IMR-90 (cell line): ENCODE data around the gene PCNX4. TPM values are rescaled to one million over a fixed set of nuclear protein-coding genes. Genes with fewer than 3 reads are reported as not detected.

Source experiments
- ATAC-seq: fragments of 200-7000 bp; cut with Tn5 transposase; 2 replicates; pipeline ENCODE4 v1.9.1; 2020; ENCODE audit warnings: low read depth, mild to moderate bottlenecking, moderate library complexity
- BruUV-seq: library from RNA; stranded (reverse); fragments of 400-500 nt; replicated peaks from 2 replicates; lab custom pipeline; 2021; lab: Mats Ljungman, UMichigan
- CTCF ChIA-PET: fragments of 300-600 bp; formaldehyde crosslinking; extraction: SDS; loops from one replicate; lab custom pipeline; 2021; ENCODE audit warnings: antibody characterized with exemption; lab: Yijun Ruan, JAX
- POLR2A ChIA-PET: fragments of 300-600 bp; sonication (Branson Sonifier 250); formaldehyde crosslinking; loops from one replicate; lab custom pipeline; 2022; ENCODE audit warnings: antibody characterized with exemption; ENCODE audit not compliant: unreplicated experiment; lab: Charles Lee
- DNase-seq: peaks from one replicate; pipeline ENCODE4 v3.0.0; 2013
- H2AFZ ChIP-seq: replicated peaks from 2 replicates; pipeline ENCODE3; 2013; ENCODE audit warnings: low read length, mild to moderate bottlenecking; ENCODE audit not compliant: poor library complexity
- H2AK5ac ChIP-seq: 2 replicates; pipeline ENCODE4 v1.6.1; 2013; ENCODE audit warnings: low read depth, low read length, inconsistent platforms
- H2AK9ac ChIP-seq: replicated peaks from 2 replicates; pipeline ENCODE3; 2013; ENCODE audit warnings: mild to moderate bottlenecking, low read depth, low read length, moderate library complexity; ENCODE audit not compliant: poor library complexity
- H2BK120ac ChIP-seq: 2 replicates; pipeline ENCODE4 v1.6.1; 2013; ENCODE audit warnings: low read depth, low read length, inconsistent platforms
- H2BK15ac ChIP-seq: 3 replicates; pipeline ENCODE4 v1.6.1; 2013; ENCODE audit warnings: low read depth, low read length, inconsistent platforms
- H2BK20ac ChIP-seq: 2 replicates; pipeline ENCODE4 v1.6.1; 2013; ENCODE audit warnings: low read depth, mild to moderate bottlenecking, inconsistent platforms, low read length, moderate library complexity
- H2BK5ac ChIP-seq: 2 replicates; pipeline ENCODE4 v1.6.1; 2013; ENCODE audit warnings: mild to moderate bottlenecking, low read depth, low read length, inconsistent platforms; ENCODE audit not compliant: poor library complexity, severe bottlenecking
- H3K14ac ChIP-seq: replicated peaks from 2 replicates; pipeline ENCODE4 v1.6.1; 2013; ENCODE audit warnings: low read depth, low read length, inconsistent platforms
- H3K18ac ChIP-seq: 2 replicates; pipeline ENCODE4 v1.6.1; 2013; ENCODE audit warnings: low read depth, low read length, control low read depth
- H3K23ac ChIP-seq: 2 replicates; pipeline ENCODE4 v1.6.1; 2013; ENCODE audit warnings: low read depth, low read length, inconsistent platforms
- H3K27ac ChIP-seq: 2 replicates; pipeline ENCODE4 v1.5.1; 2013; ENCODE audit warnings: mild to moderate bottlenecking, control low read depth, low read length; ENCODE audit not compliant: insufficient read depth
- H3K27me3 ChIP-seq: 2 replicates; pipeline ENCODE4 v1.6.1; 2013; ENCODE audit warnings: low read length; ENCODE audit not compliant: control insufficient read depth, insufficient read depth
- H3K36me3 ChIP-seq: 2 replicates; pipeline ENCODE4 v1.6.1; 2013; ENCODE audit warnings: low read length, mixed read lengths; ENCODE audit not compliant: control insufficient read depth, insufficient read depth
- H3K4ac ChIP-seq: 2 replicates; pipeline ENCODE4 v1.6.1; 2013; ENCODE audit warnings: low read depth, low read length, inconsistent platforms
- H3K4me1 ChIP-seq: 2 replicates; pipeline ENCODE4 v1.6.1; 2013; ENCODE audit warnings: low read length, mixed read lengths; ENCODE audit not compliant: control insufficient read depth, insufficient read depth
- H3K4me2 ChIP-seq: 2 replicates; pipeline ENCODE4 v1.6.1; 2013; ENCODE audit warnings: low read depth, mild to moderate bottlenecking, control low read depth, low read length, moderate library complexity
- H3K4me3 ChIP-seq: 2 replicates; pipeline ENCODE4 v1.5.1; 2013; ENCODE audit warnings: low read depth, mild to moderate bottlenecking, control low read depth, low read length, moderate library complexity; ENCODE audit not compliant: insufficient read depth
- H3K56ac ChIP-seq: 2 replicates; pipeline ENCODE4 v1.6.1; 2013; ENCODE audit warnings: low read length, inconsistent platforms; ENCODE audit not compliant: insufficient read depth; ENCODE audit errors: extremely low read depth
- H3K79me1 ChIP-seq, 2 experiments: 2 replicates each; pipeline ENCODE4 v1.6.1; 2013; ENCODE audit warnings: low read length in 2 of 2, inconsistent platforms in 1 of 2, low read depth in 1 of 2
- H3K9ac ChIP-seq: 2 replicates; pipeline ENCODE4 v1.6.1; 2013; ENCODE audit warnings: low read depth, low read length, control low read depth
- H3K9me1 ChIP-seq: 2 replicates; pipeline ENCODE4 v1.6.1; 2013; ENCODE audit warnings: low read length, inconsistent platforms; ENCODE audit not compliant: insufficient read depth
- H3K9me3 ChIP-seq: 2 replicates; pipeline ENCODE4 v1.6.1; 2013; ENCODE audit warnings: low read length; ENCODE audit not compliant: control insufficient read depth, insufficient read depth
- H4K20me1 ChIP-seq: 2 replicates; pipeline ENCODE4 v1.6.1; 2013; ENCODE audit warnings: low read length, inconsistent platforms; ENCODE audit not compliant: insufficient read depth
- H4K5ac ChIP-seq: 2 replicates; pipeline ENCODE4 v1.6.1; 2013; ENCODE audit warnings: mild to moderate bottlenecking, low read depth, low read length, control low read depth
- H4K8ac ChIP-seq, 2 experiments: 2 replicates each; pipeline ENCODE4 v1.6.1; 2013; ENCODE audit warnings: low read depth in 2 of 2, low read length in 2 of 2, control low read depth in 1 of 2, inconsistent platforms in 1 of 2
- H4K91ac ChIP-seq: 2 replicates; pipeline ENCODE4 v1.6.1; 2013; ENCODE audit warnings: low read depth, low read length, inconsistent platforms; ENCODE audit not compliant: insufficient read depth
- CEBPB ChIP-seq: IDR thresholded peaks from 2 replicates; pipeline ENCODE4 v1.6.1; 2012; ENCODE audit warnings: low read depth, low read length, improper control_type of control experiment
- CHD1 ChIP-seq: IDR thresholded peaks from 2 replicates; pipeline ENCODE4 v1.6.1; 2012; ENCODE audit warnings: low read depth, low read length, improper control_type of control experiment
- CTCF ChIP-seq: conservative IDR thresholded peaks from 2 replicates; pipeline ENCODE4 v1.5.1; 2012; ENCODE audit warnings: mild to moderate bottlenecking, low read depth, low read length, improper control_type of control experiment
- ELK1 ChIP-seq: fragments of 150-350 bp; IDR thresholded peaks from 2 replicates; pipeline ENCODE4 v1.6.1; 2016; ENCODE audit warnings: low read depth, mild to moderate bottlenecking, low read length, moderate library complexity, borderline replicate concordance
- MAFK ChIP-seq: IDR thresholded peaks from 2 replicates; pipeline ENCODE4 v1.6.1; 2012; ENCODE audit warnings: low read depth, low read length, improper control_type of control experiment
- MXI1 ChIP-seq: IDR thresholded peaks from 2 replicates; pipeline ENCODE4 v1.6.1; 2012; ENCODE audit warnings: low read depth, mild to moderate bottlenecking, low read length, moderate library complexity, borderline replicate concordance
- NFE2L2 ChIP-seq: fragments of 150-350 bp; IDR thresholded peaks from 2 replicates; pipeline ENCODE4 v1.6.1; 2016; ENCODE audit warnings: low read depth, mild to moderate bottlenecking, low read length
- RAD21 ChIP-seq: IDR thresholded peaks from 2 replicates; pipeline ENCODE4 v1.6.1; 2012; ENCODE audit warnings: low read length, improper control_type of control experiment
- RCOR1 ChIP-seq: IDR thresholded peaks from 2 replicates; pipeline ENCODE4 v1.6.1; 2012; ENCODE audit warnings: mild to moderate bottlenecking, low read length, improper control_type of control experiment; ENCODE audit not compliant: insufficient replicate concordance
- RFX5 ChIP-seq: IDR thresholded peaks from 2 replicates; pipeline ENCODE4 v1.8.0; 2012; ENCODE audit warnings: low read depth, mild to moderate bottlenecking, low read length, moderate library complexity
- dilution Hi-C: fragments of 300-500 bp; cut with HindIII; formaldehyde crosslinking; loops from one replicate; pipeline ENCODE4 v1.14.3; 2018; ENCODE audit warnings: low sequenced_read_pairs; ENCODE audit not compliant: unreplicated experiment
- in situ Hi-C: fragments of 300-500 bp; cut with MboI; formaldehyde crosslinking; loops from 3 replicates; pipeline ENCODE4 v1.14.3; 2019; ENCODE audit warnings: low sequenced_read_pairs, inconsistent platforms, mixed read lengths
- intact Hi-C: fragments of 100-400 bp; cut with micrococcal nuclease; formaldehyde crosslinking; loops from 2 replicates; pipeline ENCODE4 v1.10.0; 2022
- polyA plus RNA-seq, 3 experiments: library from polyadenylated mRNA; depleted of rRNA; stranded (reverse); fragments of >200 nt; gene quantifications; 2 replicates each; pipeline ENCODE4 v1.2.3, GENCODE V29; 2012; ENCODE audit warnings: low replicate concordance in 1 of 3
- total RNA-seq: library from RNA; depleted of rRNA; stranded (reverse); fragments of >200 nt; gene quantifications from 2 replicates; pipeline ENCODE4 v1.2.3, GENCODE V29; 2012

Gene PCNX4
- total and polyA plus RNA-seq, 2 of the 4 experiments (the other 2 are of a cell fraction) = 55.4 to 128 TPM

- no peak for TF ChIP-seq CTCF
Measured at GRCh38 chr14:60094306-60094897, 2.7 kb downstream of the PCNX4 start (continued).

- Histone ChIP-seq H2BK120ac (no peak overlapping the region), H3K14ac (no peak overlapping the region), H3K4me2 (no peak overlapping the region; the same call in 1 of the 2 replicates), H2BK5ac (peak overlapping the region; percentile 96), H2BK15ac (no peak overlapping the region; the same call in 2 of the 3 replicates), H3K27me3 (no peaks in the 10 kb centered on the region), H4K5ac (no peak overlapping the region), H2AFZ (no peak overlapping the region), H2AK5ac (peak overlapping the region; percentile 14; the same call in 1 of the 2 replicates), H3K4me3 (no peak overlapping the region), H3K56ac (no peak overlapping the region), H3K27ac (no peak overlapping the region), H3K9me3 (no peaks in the 10 kb centered on the region), H3K79me1 (peaks cover 8 to 31% of the 10 kb centered on the region in 2 experiments), H2AK9ac (no peak overlapping the region), H3K23ac (no peak overlapping the region; the same call in 1 of the 2 replicates), H3K18ac (no peak overlapping the region), H3K9me1 (peaks cover 7% of the 10 kb centered on the region), H2BK20ac (no peak overlapping the region), H3K36me3 (peaks cover 4% of the 10 kb centered on the region), H3K4ac (peak overlapping the region; percentile 13; the same call in 1 of the 2 replicates), H3K9ac (no peak overlapping the region), H4K20me1 (peaks cover 15% of the 10 kb centered on the region; the same call in 1 of the 2 replicates), H3K4me1 (peaks cover 13% of the 10 kb centered on the region), H4K91ac (no peak overlapping the region), H4K8ac (peak overlapping the region in 1 of 2 experiments; percentile 48; a peak in 1 of 4 replicates)
- in situ Hi-C loops = loop anchor here (25.0 kb wide), 1 partner anchor 608 kb away; the partner anchor contains the start of genes JKAMP and L3HYPDH
- dilution Hi-C loops = no loop called here
- ChIA-PET POLR2A (interaction anchor here (1.0 kb wide), 1 partner anchor 70 kb away, joined by 4 read pairs; the partner anchor contains the start of gene DHRS7), CTCF (interaction anchor here (1.5 kb wide), 1 partner anchor 89 kb away, joined by 4 read pairs; no protein-coding TSS in a partner anchor)
- intact Hi-C loops = loop anchor here (10.0 kb wide), 1 partner anchor 130 kb away; no protein-coding TSS in a partner anchor
- BruUV-seq = no TSS peak
- ATAC-seq (no peak), DNase-seq (no peak)
- TF ChIP-seq CHD1 = no peak
- TF ChIP-seq CEBPB = no peak
- TF ChIP-seq RFX5 = no peak
- TF ChIP-seq MXI1 = no peak
- TF ChIP-seq RCOR1 = no peak
- TF ChIP-seq NFE2L2 = no peak
- no peak for TF ChIP-seq MAFK
- no peak for TF ChIP-seq RAD21
- no peak for TF ChIP-seq CTCF
- TF ChIP-seq ELK1 = no peak
Measured at GRCh38 chr14:60095231-60095630, 3.5 kb downstream of the PCNX4 start.
